HepG2 (cell line): ENCODE results near the gene JKAMP. TPM values are rescaled to one million over a fixed set of nuclear protein-coding genes. Genes with fewer than 3 reads are reported as not detected.

Source experiments
- ATAC-seq: fragments of 200-7000 bp; cut with Tn5 transposase; 3 replicates; pipeline ENCODE4 v1.9.1; 2020; ENCODE audit warnings: mild to moderate bottlenecking, moderate library complexity
- BruUV-seq: library from RNA; stranded (reverse); fragments of 400-500 nt; replicated peaks from 2 replicates; lab custom pipeline; 2021; lab: Mats Ljungman, UMichigan
- CTCF ChIA-PET: fragments of 300-600 bp; formaldehyde crosslinking; extraction: SDS; loops from one replicate; lab custom pipeline; 2021; ENCODE audit warnings: low total read pairs, inconsistent platforms, low intra/inter-chr PET ratio; lab: Yijun Ruan, JAX
- POLR2A ChIA-PET: fragments of 350-600 bp; sonication (Branson Sonifier 250); formaldehyde crosslinking; loops from one replicate; lab custom pipeline; 2020; ENCODE audit warnings: antibody characterized with exemption, inconsistent platforms; lab: Yijun Ruan, JAX
- DNase-seq: peaks from one replicate; pipeline ENCODE4 v3.0.0-alpha.2; 2015; ENCODE audit warnings: low spot score
- FAIRE-seq: peaks from 3 replicates; lab custom pipeline; 2011; peaks lifted over from hg19 to GRCh38; lab: Jason Lieb, UNC
- H2AFZ ChIP-seq: one replicate; pipeline ENCODE4 v1.6.1; 2011; ENCODE audit warnings: low read length, inconsistent platforms
- H3K27ac ChIP-seq: fragments of 300-600 bp; 3 replicates; pipeline ENCODE4 v1.8.0; 2011; ENCODE audit warnings: mixed run types, mild to moderate bottlenecking, mixed read lengths, low read length, inconsistent platforms; ENCODE audit not compliant: insufficient read depth; ENCODE audit errors: extremely low read length
- H3K27me3 ChIP-seq, 2 experiments: fragments of 200-600 bp in 1 of 2; 2 replicates in 1 of 2; 3 replicates in 1 of 2; pipeline versions ENCODE4 v1.6.0 to v1.8.0; 2011; ENCODE audit warnings: low read length in 2 of 2, mild to moderate bottlenecking in 2 of 2, moderate library complexity in 2 of 2, inconsistent platforms in 1 of 2; ENCODE audit not compliant: insufficient read depth in 2 of 2, control insufficient read depth in 1 of 2
- H3K36me3 ChIP-seq, 2 experiments: fragments of 200-600 bp in 1 of 2; replicated peaks in 1 of 2; 2 replicates in 1 of 2; 3 replicates in 1 of 2; pipeline versions ENCODE4 v1.5.1 to v1.8.0; 2011; ENCODE audit warnings: low read length in 2 of 2, inconsistent platforms in 1 of 2; ENCODE audit not compliant: insufficient read depth in 2 of 2, control insufficient read depth in 1 of 2
- H3K4me1 ChIP-seq: 2 replicates; pipeline ENCODE4 v1.5.1; 2012; ENCODE audit warnings: low read length, inconsistent platforms; ENCODE audit not compliant: insufficient read depth
- H3K4me2 ChIP-seq: 2 replicates; pipeline ENCODE4 v1.6.0; 2011; ENCODE audit warnings: low read depth, low read length, inconsistent platforms
- H3K4me3 ChIP-seq, 3 experiments: fragments of 200-600 bp in 1 of 3; sonication (generic), shearing (Covaris generic) in 1 of 3; replicated peaks in 1 of 3; 2 replicates each; pipeline ENCODE4 v1.5.1; 2011 to 2016; ENCODE audit warnings: low read length in 3 of 3, inconsistent platforms in 2 of 3, low read depth in 2 of 3, mild to moderate bottlenecking in 2 of 3, control low read depth in 1 of 3, mixed read lengths in 1 of 3; ENCODE audit not compliant: insufficient read depth in 1 of 3
- H3K79me2 ChIP-seq: one replicate; pipeline ENCODE4 v1.6.1; 2011; ENCODE audit warnings: low read length, inconsistent platforms; ENCODE audit not compliant: insufficient read depth
- H3K9ac ChIP-seq: 2 replicates; pipeline ENCODE4 v1.6.0; 2011; ENCODE audit warnings: mild to moderate bottlenecking, low read depth, low read length, inconsistent platforms; ENCODE audit not compliant: insufficient read depth
- H3K9me3 ChIP-seq: 2 replicates; pipeline ENCODE4 v1.5.1; 2012; ENCODE audit warnings: mild to moderate bottlenecking, low read length
- H4K20me1 ChIP-seq: 2 replicates; pipeline ENCODE4 v1.6.0; 2011; ENCODE audit warnings: inconsistent platforms, mild to moderate bottlenecking, low read length, moderate library complexity; ENCODE audit not compliant: insufficient read depth
- AGO1 ChIP-seq: fragments of 200-400 bp; formaldehyde crosslinking; IDR thresholded peaks from 2 replicates; pipeline ENCODE4 v1.6.1; 2017; ENCODE audit warnings: mild to moderate bottlenecking, low read depth, low read length, moderate library complexity; ENCODE audit not compliant: poor library complexity, severe bottlenecking
- ARID5B ChIP-seq: IDR thresholded peaks from 2 replicates; pipeline ENCODE4 v1.4.0; 2020; ENCODE audit warnings: mild to moderate bottlenecking, missing genetic modification reagents
- BHLHE40 ChIP-seq: IDR thresholded peaks from 2 replicates; pipeline ENCODE4 v1.6.1; 2011; ENCODE audit warnings: low read length, improper control_type of control experiment
- CERS6 ChIP-seq: sonication (generic); formaldehyde crosslinking; IDR thresholded peaks from 2 replicates; pipeline ENCODE4 v1.5.0; 2020; ENCODE audit warnings: missing genetic modification reagents
- EP300 ChIP-seq, 3 experiments: sonication (generic) in 1 of 3; formaldehyde crosslinking in 1 of 3; IDR thresholded peaks; 2 replicates each; pipeline versions ENCODE4 v1.5.1 to v1.6.1; 2011 to 2020; ENCODE audit warnings: low read depth in 2 of 3, low read length in 2 of 3, borderline replicate concordance in 1 of 3, improper control_type of control experiment in 1 of 3, mild to moderate bottlenecking in 1 of 3, missing genetic modification reagents in 1 of 3, moderate library complexity in 1 of 3
- GATA4 ChIP-seq: sonication (generic); IDR thresholded peaks from 2 replicates; pipeline ENCODE4 v1.6.1; 2016; ENCODE audit warnings: antibody characterized with exemption, low read depth, borderline replicate concordance
- HMGA1 ChIP-seq: sonication (generic); formaldehyde crosslinking; conservative IDR thresholded peaks from 2 replicates; pipeline ENCODE4 v1.4.0; 2020; ENCODE audit warnings: missing genetic modification reagents
- HNRNPLL ChIP-seq: fragments of 200-400 bp; formaldehyde crosslinking; IDR thresholded peaks from 2 replicates; pipeline ENCODE4 v1.6.1; 2017; ENCODE audit warnings: mild to moderate bottlenecking, low read depth, low read length; ENCODE audit not compliant: poor library complexity, severe bottlenecking
- ISL2 ChIP-seq: sonication (generic); formaldehyde crosslinking; IDR thresholded peaks from 2 replicates; pipeline ENCODE4 v1.5.0; 2020; ENCODE audit warnings: missing genetic modification reagents
- KDM1A ChIP-seq: IDR thresholded peaks from 2 replicates; pipeline ENCODE4 v1.6.1; 2016; ENCODE audit warnings: missing compliant biosample characterization
- MATR3 ChIP-seq: sonication (generic); formaldehyde crosslinking; IDR thresholded peaks from 2 replicates; pipeline ENCODE4 v1.4.0; 2020; ENCODE audit warnings: missing genetic modification reagents
- NCOA5 ChIP-seq: sonication (generic); formaldehyde crosslinking; IDR thresholded peaks from 2 replicates; pipeline ENCODE4 v1.4.0; 2020; ENCODE audit warnings: missing genetic modification reagents
- SOX13 ChIP-seq, 3 experiments: fragments of 450-650 bp in 1 of 3; sonication (generic) in 1 of 3; formaldehyde crosslinking in 1 of 3; IDR thresholded peaks in 2 of 3; conservative IDR thresholded peaks in 1 of 3; 2 replicates each; pipeline versions ENCODE4 v1.5.0 to v1.6.1; 2016 to 2020; ENCODE audit warnings: antibody characterized with exemption in 1 of 3, mild to moderate bottlenecking in 1 of 3, missing compliant biosample characterization in 1 of 3, missing genetic modification reagents in 1 of 3, moderate library complexity in 1 of 3
- TEAD3 ChIP-seq: optimal IDR thresholded peaks from 2 replicates; pipeline ENCODE3; 2016; ENCODE audit warnings: borderline replicate concordance
- ZNF547 ChIP-seq: sonication (generic); formaldehyde crosslinking; IDR thresholded peaks from 2 replicates; pipeline ENCODE4 v1.5.1; 2020; ENCODE audit warnings: mild to moderate bottlenecking, missing genetic modification reagents
- ZNF567 ChIP-seq: sonication (generic); formaldehyde crosslinking; IDR thresholded peaks from 2 replicates; pipeline ENCODE4 v1.8.1; 2023; ENCODE audit warnings: mild to moderate bottlenecking, missing genetic modification reagents, borderline replicate concordance
- ZNF652 ChIP-seq: IDR thresholded peaks from 2 replicates; pipeline ENCODE4 v1.6.1; 2016; ENCODE audit warnings: low read depth, borderline replicate concordance
- WGBS: methylation state at CpG from one replicate; pipeline ENCODE4 v1.1.6; 2017; ENCODE audit warnings: low lambda C conversion rate; 5-methylcytosine and 5-hydroxymethylcytosine counted together
- in situ Hi-C: cut with HindIII; loops from 2 replicates; pipeline ENCODE4 v1.10.0; 2017; ENCODE audit warnings: low pct_unique_long_range_greater_than_20kb; ENCODE audit not compliant: extremely low pct_ligation_motif_present
- intact Hi-C: fragments of 100-400 bp; cut with micrococcal nuclease; formaldehyde crosslinking; loops from one replicate; pipeline ENCODE4 v1.10.0; 2022; ENCODE audit not compliant: unreplicated experiment
- polyA plus RNA-seq, 8 experiments: library from polyadenylated mRNA; depleted of rRNA in 3 of 8; stranded (reverse) in 7 of 8; unstranded in 1 of 8; fragments of >200 nt; fragmentation: Illumina TruSeq in 4 of 8; extraction: Trizol in 4 of 8; gene quantifications; 2 replicates each; pipeline versions ENCODE4 v1.2.1 to v1.2.3, GENCODE V29; 2011 to 2016; ENCODE audit warnings: low read depth in 4 of 8, missing spikeins in 1 of 8, mixed read lengths in 1 of 8; ENCODE audit not compliant: insufficient read depth in 1 of 8
- total RNA-seq, 5 experiments: library from RNA; depleted of rRNA; stranded (reverse); fragments of >200 nt; fragmentation: Illumina TruSeq; extraction: Trizol; gene quantifications; 2 replicates each; pipeline ENCODE4 v1.2.3, GENCODE V29; 2016; ENCODE audit warnings: low read depth in 1 of 5
- TF ChIP-seq, protein P1 (sequence below): sonication (generic); formaldehyde crosslinking; IDR thresholded peaks from 2 replicates; pipeline ENCODE4 v1.8.1; 2023; ENCODE audit warnings: mild to moderate bottlenecking, missing genetic modification reagents, borderline replicate concordance

The JKAMP gene
- total and polyA plus RNA-seq, 2 of the 13 experiments (the other 11 are each of a cell fraction or from before 2014, with no cell fraction given): 56.4 to 135 TPM

DNA sequence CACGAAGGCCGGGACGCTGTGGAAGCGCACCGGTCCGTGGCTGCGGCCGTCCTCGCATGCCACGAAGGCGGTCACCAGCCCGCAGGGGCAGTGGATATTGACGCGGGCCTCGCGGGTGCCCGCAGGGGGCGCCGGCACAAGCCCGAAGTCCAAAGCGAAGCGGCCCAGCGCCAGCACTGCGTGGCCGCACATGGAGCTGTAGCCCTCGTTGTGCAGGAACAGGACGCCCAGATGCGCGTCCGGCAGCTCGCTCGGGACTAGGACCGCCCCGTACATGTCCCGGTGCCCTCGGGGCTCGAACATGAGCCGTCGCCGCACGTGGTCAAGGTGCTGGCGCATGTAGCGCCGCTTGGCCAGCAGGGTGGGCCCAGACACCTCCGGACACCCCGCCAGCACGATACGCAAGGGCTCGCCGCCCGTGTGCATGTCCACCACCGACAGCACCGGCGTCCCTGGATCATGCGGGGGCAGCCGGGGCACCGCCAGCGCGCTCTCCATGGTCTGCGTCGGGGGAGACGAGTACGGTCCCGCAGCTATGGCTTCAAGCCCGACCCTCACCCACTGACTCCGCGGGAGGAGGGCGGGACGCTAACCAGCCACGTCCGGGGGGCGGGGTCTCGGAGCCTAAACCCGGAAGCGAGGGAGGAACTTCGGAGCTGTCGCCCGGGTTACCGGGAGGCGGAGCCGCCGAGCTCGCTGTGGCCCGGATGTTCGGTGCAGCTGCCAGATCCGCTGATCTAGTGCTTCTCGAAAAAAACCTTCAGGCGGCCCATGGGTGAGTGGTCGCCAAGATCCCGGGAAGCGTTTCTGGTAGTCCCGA, at the start of gene JKAMP, which contains the start of gene L3HYPDH (continued):
- peak; percentile 76; the same call in 1 of the 2 replicates for TF ChIP-seq CERS6 (CRISPR knock-in tag)
- no peak for TF ChIP-seq HMGA1
- peak; percentile 55 for TF ChIP-seq TEAD3
- TF ChIP-seq ISL2 (CRISPR knock-in tag): peak; percentile 72
- TF ChIP-seq ARID5B (CRISPR knock-in tag): peak; percentile 72
- no peak for TF ChIP-seq KDM1A (CRISPR knock-in tag)
- TF ChIP-seq, protein P1, sequence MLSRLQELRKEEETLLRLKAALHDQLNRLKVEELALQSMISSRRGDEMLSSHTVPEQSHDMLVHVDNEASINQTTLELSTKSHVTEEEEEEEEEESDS (CRISPR knock-in tag): peak; percentile 79; the same call in 1 of the 2 replicates
- TF ChIP-seq, all 625 proteins: peak for 436

DNA sequence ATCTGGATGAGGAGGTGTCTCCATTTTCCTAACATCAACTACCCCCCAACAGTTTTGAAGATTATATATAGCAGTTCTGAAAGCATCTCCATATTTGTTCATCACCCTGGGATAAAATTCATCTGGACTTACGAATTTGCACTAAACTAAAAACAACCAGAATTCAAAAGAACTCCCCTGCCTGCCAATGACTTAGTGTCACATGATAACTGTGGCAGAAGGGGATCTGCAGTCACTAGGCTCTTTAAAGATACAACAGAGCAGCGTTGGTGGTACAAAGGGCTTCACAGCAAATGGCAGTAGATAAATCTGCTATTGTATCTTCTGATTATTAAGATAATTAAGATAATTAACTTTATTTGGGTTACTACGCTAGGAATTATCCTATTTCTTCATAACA, 49.2 kb upstream of the JKAMP start:
- no peak overlapping the region for H3K27ac ChIP-seq
- FAIRE-seq: no peak
- in situ Hi-C loops: no loop called here
- TF ChIP-seq SOX13 (IDR thresholded peaks at IDR 0.05) (no peak), SOX13 (CRISPR knock-in tag; conservative IDR thresholded peaks at IDR 0.05 in 1 of 2, IDR thresholded peaks at IDR 0.05 in 1 of 2) (no peak), ZNF547 (CRISPR knock-in tag) (no peak), EP300 (IDR thresholded peaks at IDR 0.05; ENCODE audit: low read depth in 2 of 2, low read length in 2 of 2) (no peak), EP300 (CRISPR knock-in tag; IDR thresholded peaks at IDR 0.05; ENCODE audit: borderline replicate concordance) (no peak), BHLHE40 (no peak), AGO1 (no peak), ZNF652 (no peak), GATA4 (no peak), ZNF567 (no peak), NCOA5 (no peak), HNRNPLL (no peak), MATR3 (CRISPR knock-in tag) (no peak)

More for the DNA sequence above, 49.2 kb upstream of the JKAMP start:
- ChIA-PET CTCF (no interaction called here), POLR2A (no interaction called here)
- intact Hi-C loops: no loop called here
- Histone ChIP-seq H3K4me2 (no peak overlapping the region), H2AFZ (no peak overlapping the region), H3K79me2 (no peaks in the 10 kb centered on the region), H3K9ac (no peak overlapping the region), H4K20me1 (no peaks in the 10 kb centered on the region), H3K27me3 (no peaks in the 10 kb centered on the region), H3K4me1 (no peaks in the 10 kb centered on the region), H3K9me3 (no peaks in the 10 kb centered on the region), H3K36me3 (no peaks in the 10 kb centered on the region), H3K4me3 (no peak overlapping the region)
- DNase-seq (no peak), ATAC-seq (no peak)
- 96% methylated on average over 3 of the region's 3 CpGs for WGBS
- BruUV-seq: no TSS peak
